ENCODE data around the gene CCNL2.

Gene CCNL2

DNA sequence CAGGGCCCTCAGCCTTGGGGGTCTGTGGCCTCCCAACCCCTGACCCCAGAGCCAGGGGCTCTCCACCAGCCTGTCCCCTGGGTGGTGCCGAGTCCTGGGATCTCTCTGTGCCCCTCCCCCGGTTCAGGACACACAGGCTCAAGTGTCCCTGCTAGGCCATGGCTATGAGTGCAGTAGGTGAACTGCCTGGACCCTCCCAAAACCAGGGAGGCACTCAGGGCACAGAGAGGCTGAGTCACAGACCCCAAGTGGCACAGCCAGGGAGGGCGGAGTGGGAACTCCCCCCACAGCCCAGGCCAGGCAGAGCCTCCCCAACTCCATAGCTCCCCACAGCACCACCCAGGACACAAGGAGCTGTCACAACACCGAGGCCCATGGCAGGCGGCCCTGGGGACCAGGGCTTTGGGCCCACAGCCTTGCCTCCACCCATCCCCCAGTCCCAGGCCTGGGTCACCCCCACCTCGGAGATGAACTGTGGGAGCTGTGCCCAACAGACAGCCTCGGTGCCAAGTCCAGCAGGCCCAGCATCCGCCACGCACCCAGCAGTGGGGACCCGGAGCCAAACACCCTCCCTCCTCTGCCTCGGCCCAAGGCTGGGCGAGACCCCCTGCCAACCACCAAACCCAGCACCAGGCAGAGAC lies 53.2 kb downstream of the CCNL2 start:
- no peak overlapping the region for H3K9ac ChIP-seq (ENCODE audit: low read depth, low read length)

DNA sequence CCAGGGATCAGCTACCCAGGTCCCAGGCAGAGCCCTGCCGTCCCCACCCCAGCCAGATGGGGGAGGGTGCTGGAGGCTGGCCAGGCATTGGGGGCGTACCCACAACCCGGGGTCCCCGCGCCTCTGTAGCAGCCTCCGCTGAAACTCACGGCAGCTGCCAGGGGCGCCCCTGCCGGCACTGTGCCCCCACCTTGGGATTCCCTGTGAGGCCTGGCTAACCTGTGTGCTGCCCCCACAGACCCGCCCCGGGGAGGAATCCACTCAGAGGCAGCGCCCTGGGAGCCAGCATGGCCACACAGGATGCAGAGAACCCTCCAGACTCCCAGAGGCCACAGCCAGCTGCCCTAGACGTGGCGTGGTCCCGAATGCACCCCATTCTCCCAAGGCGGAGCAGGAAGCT lies 53.8 kb downstream of the CCNL2 start:
- no peak overlapping the region for H3K27ac ChIP-seq (ENCODE audit: low read length)

More for the DNA sequence above, 53.2 kb downstream of the CCNL2 start:
- no peak overlapping the region for H3K4me3 ChIP-seq (ENCODE audit: low read length)
- H3K9me3 ChIP-seq (ENCODE audit: insufficient read depth, low read depth, low read length) = no peaks in the 10 kb centered on the region
- H3K27me3 ChIP-seq (ENCODE audit: insufficient read depth, low read length) = no peaks in the 10 kb centered on the region
- no peaks in the 10 kb centered on the region; the same call in 1 of the 2 replicates for H3K4me1 ChIP-seq (ENCODE audit: insufficient read depth, low read length)
- no peak overlapping the region for H3K27ac ChIP-seq (ENCODE audit: low read length)
- peaks cover 5% of the 10 kb centered on the region for H3K36me3 ChIP-seq (ENCODE audit: insufficient read depth, low read depth, low read length)

DNA sequence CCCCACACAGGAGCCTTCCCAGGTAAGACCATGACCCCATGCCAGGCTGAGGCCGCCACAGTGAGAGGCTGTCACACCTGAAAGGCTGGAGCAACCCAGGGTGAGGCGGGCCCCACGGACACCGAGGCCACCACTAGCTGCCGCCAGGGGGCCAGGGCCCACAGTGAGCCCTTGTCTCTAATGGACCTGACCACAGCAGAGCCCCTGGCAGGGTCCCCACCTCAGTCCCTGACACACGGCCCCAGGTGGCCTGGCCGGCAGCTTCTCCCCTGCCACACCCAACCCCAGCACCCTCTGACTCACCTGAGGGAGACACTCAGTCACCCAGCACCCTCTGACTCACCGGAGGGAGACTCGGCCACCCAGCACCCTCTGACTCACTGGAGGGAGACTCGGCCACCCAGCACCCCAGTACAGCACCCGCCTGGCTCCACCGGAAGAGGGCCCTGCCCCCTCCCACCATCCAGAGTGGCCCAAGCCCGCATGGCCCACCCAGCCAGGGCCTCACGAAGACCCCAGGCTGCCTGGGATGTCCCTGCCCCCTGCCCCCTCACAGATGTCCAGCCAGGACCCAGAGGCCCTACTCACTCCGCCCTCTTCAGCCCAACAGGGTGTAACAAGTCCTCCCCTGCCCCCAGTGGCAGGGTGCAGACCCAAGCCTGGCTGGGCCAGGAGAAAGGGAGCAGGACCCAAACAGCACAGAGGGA lies 54.3 kb downstream of the CCNL2 start:
- Histone ChIP-seq H3K9me3 (ENCODE audit: insufficient read depth, low read depth, low read length) (no peaks in the 10 kb centered on the region), H3K36me3 (ENCODE audit: insufficient read depth, low read depth, low read length) (peaks cover 14% of the 10 kb centered on the region), H3K27me3 (ENCODE audit: insufficient read depth, low read length) (no peaks in the 10 kb centered on the region), H3K27ac (ENCODE audit: low read length) (no peak overlapping the region), H3K4me3 (ENCODE audit: low read length) (no peak overlapping the region), H3K9ac (ENCODE audit: low read depth, low read length) (no peak overlapping the region), H3K4me1 (ENCODE audit: insufficient read depth, low read length) (no peaks in the 10 kb centered on the region; the same call in 1 of the 2 replicates)

More for the DNA sequence above, 53.8 kb downstream of the CCNL2 start:
- Histone ChIP-seq H3K4me3 (ENCODE audit: low read length) (no peak overlapping the region), H3K27me3 (ENCODE audit: insufficient read depth, low read length) (no peaks in the 10 kb centered on the region), H3K9ac (ENCODE audit: low read depth, low read length) (no peak overlapping the region), H3K4me1 (ENCODE audit: insufficient read depth, low read length) (no peaks in the 10 kb centered on the region; the same call in 1 of the 2 replicates), H3K9me3 (ENCODE audit: insufficient read depth, low read depth, low read length) (no peaks in the 10 kb centered on the region), H3K36me3 (ENCODE audit: insufficient read depth, low read depth, low read length) (peaks cover 11% of the 10 kb centered on the region)

DNA sequence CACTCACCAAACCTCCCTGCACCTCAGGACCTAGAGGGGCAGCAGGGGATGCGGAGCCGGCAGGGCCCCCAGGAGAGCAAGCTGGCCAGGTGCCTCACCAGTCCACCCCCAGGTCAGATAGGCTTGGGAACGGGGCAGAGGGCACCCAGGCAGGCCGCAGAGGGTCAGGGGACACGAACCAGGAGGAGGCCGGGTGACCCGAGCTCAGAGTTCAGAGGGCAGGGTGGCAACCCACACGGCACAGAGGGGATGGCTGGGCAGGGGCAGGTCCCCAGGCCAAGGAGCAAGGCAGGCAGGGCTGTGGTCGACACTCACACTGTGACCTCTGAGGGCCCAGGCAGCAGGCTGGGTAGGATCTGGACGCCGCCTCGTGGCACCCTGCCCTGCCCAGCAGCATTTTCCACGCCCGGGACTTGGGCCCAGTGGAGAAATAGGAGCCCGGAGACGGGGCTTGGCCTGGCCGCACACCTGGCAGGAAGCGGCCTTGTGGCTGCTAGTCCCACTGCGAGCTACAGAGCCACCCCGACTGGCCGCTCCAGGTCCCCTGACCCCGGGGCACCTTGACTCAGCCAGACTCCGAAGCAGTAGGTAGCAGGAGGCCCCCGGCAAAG lies 55.2 kb downstream of the CCNL2 start:
- Histone ChIP-seq H3K9ac (ENCODE audit: low read depth, low read length) (no peak overlapping the region), H3K4me3 (ENCODE audit: low read length) (no peak overlapping the region), H3K9me3 (ENCODE audit: insufficient read depth, low read depth, low read length) (no peaks in the 10 kb centered on the region), H3K36me3 (ENCODE audit: insufficient read depth, low read depth, low read length) (peaks cover 14% of the 10 kb centered on the region), H3K27ac (ENCODE audit: low read length) (no peak overlapping the region), H3K27me3 (ENCODE audit: insufficient read depth, low read length) (no peaks in the 10 kb centered on the region), H3K4me1 (ENCODE audit: insufficient read depth, low read length) (no peaks in the 10 kb centered on the region; the same call in 1 of the 2 replicates)

DNA sequence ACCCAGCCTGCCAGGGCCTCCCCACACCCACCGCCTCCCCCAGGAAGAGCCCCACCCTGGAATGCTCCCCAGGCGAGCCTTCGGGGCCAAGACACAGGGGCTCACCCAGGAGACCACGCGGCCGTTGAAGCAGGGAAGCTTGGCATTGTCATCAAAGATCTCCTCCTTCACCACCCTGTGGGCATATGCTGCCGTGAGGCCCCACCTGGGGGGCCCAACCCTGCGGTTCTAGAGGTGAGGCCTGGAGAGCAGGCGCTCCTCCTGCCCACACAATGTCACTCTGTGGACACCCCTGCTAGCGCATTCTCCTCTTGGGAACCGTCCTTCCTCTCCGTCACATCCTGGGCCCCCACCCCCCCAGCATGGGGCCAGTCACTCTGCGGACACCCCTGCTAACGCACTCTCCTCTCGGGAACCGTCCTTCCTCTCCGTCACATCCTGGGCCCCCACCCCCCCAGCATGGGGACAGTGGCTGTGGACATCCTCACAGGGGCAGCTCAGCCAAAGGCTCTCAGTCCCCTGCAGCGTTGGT lies 56.5 kb downstream of the CCNL2 start:
- Histone ChIP-seq H3K4me1 (ENCODE audit: insufficient read depth, low read length) (no peaks in the 10 kb centered on the region; the same call in 1 of the 2 replicates), H3K9me3 (ENCODE audit: insufficient read depth, low read depth, low read length) (no peaks in the 10 kb centered on the region)

DNA sequence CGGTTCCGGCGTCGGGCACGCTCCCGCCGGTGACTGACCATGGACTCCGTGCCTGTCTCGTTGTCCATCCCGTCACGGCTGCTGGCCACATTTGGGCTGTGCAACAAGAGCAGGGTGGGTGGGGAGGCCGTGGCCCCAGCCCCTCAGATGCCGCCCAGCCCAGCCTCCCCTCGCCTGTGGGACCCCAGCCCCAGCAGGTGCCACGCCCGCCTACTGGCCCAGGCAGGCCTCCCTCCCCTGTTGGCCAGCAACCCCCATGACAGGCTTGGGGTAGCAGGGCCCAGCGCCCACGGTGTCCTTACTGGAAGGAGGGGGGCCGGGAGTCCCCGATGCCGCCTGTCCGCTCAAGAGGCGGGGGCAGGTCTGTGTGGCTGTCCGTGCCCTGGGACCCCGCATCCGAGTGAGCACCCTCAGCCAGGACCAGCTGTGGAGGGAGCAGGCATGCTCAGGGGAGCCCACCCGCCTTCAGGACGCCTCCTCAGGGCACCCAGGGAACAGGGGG lies 57.0 kb downstream of the CCNL2 start:
- no peak overlapping the region for H3K4me3 ChIP-seq (ENCODE audit: low read length)
- no peak overlapping the region for H3K27ac ChIP-seq (ENCODE audit: low read length)
- H3K36me3 ChIP-seq (ENCODE audit: insufficient read depth, low read depth, low read length) = peaks cover 19% of the 10 kb centered on the region
- no peak overlapping the region for H3K9ac ChIP-seq (ENCODE audit: low read depth, low read length)
- no peaks in the 10 kb centered on the region for H3K9me3 ChIP-seq (ENCODE audit: insufficient read depth, low read depth, low read length)
- no peaks in the 10 kb centered on the region for H3K27me3 ChIP-seq (ENCODE audit: insufficient read depth, low read length)
- H3K4me1 ChIP-seq (ENCODE audit: insufficient read depth, low read length) = no peaks in the 10 kb centered on the region

More for the DNA sequence above, 56.5 kb downstream of the CCNL2 start:
- no peaks in the 10 kb centered on the region for H3K27me3 ChIP-seq (ENCODE audit: insufficient read depth, low read length)
- H3K4me3 ChIP-seq (ENCODE audit: low read length) = no peak overlapping the region
- no peak overlapping the region for H3K27ac ChIP-seq (ENCODE audit: low read length)
- peaks cover 14% of the 10 kb centered on the region for H3K36me3 ChIP-seq (ENCODE audit: insufficient read depth, low read depth, low read length)
- no peak overlapping the region for H3K9ac ChIP-seq (ENCODE audit: low read depth, low read length)

DNA sequence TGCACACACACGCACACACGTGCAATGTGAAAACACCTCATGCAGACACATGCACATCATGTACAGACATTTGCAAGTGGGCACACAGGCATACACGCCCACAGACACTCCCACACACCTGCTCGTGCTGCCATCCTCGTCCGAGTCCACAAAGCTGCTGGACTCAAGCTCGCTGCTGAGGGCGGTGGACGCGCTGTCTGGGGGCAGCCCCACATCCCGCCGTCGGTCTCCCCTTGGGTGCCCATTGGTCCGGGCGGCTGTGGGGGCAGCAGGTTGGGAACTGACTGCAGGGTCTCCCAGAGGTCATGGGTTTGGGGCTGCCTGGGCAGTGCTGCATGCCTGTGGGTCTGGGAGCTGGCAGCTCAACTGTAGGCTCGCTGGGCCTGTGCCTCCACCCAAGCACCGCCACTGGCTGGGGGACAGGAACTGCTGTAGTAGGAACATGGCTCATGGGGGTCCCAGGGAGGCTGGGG lies 57.5 kb downstream of the CCNL2 start:
- Histone ChIP-seq H3K4me1 (ENCODE audit: insufficient read depth, low read length) (no peaks in the 10 kb centered on the region), H3K4me3 (ENCODE audit: low read length) (no peak overlapping the region), H3K27ac (ENCODE audit: low read length) (no peak overlapping the region), H3K27me3 (ENCODE audit: insufficient read depth, low read length) (no peaks in the 10 kb centered on the region), H3K9me3 (ENCODE audit: insufficient read depth, low read depth, low read length) (no peaks in the 10 kb centered on the region), H3K9ac (ENCODE audit: low read depth, low read length) (no peak overlapping the region), H3K36me3 (ENCODE audit: insufficient read depth, low read depth, low read length) (peaks cover 20% of the 10 kb centered on the region)

DNA sequence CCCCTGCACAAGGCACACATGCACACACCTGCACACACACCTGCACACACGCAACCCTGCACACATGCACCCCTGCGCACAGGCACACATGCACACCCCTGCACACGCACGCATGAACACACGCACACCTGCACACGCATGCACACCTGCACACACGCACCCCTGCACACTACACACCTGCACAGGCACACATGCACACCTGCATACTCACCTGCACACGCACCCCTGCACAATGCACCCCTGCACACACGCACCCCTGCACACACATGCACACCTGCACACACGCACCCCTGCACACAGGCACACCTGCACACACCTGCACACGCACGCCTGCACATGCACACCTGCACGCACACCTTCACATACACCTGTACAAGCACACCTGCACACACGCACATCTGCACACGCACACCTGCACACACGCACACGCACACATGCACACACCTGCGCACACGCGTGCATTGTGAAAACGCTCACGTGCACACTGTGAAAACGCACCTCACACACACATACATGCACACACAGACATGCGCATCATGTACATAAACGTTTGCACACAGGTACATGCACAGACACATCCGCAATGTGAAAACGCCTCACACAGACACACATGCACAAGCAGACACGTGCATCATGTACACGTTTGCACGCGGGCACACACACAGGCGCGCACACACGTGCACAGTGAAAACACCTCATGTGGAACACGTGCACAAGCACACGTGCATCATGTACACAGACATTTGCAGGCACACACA lies 58.2 kb downstream of the CCNL2 start:
- Histone ChIP-seq H3K9me3 (ENCODE audit: insufficient read depth, low read depth, low read length) (no peaks in the 10 kb centered on the region), H3K27ac (ENCODE audit: low read length) (no peak overlapping the region), H3K9ac (ENCODE audit: low read depth, low read length) (no peak overlapping the region), H3K36me3 (ENCODE audit: insufficient read depth, low read depth, low read length) (peaks cover 20% of the 10 kb centered on the region), H3K4me3 (ENCODE audit: low read length) (no peak overlapping the region), H3K27me3 (ENCODE audit: insufficient read depth, low read length) (no peaks in the 10 kb centered on the region), H3K4me1 (ENCODE audit: insufficient read depth, low read length) (no peaks in the 10 kb centered on the region)

DNA sequence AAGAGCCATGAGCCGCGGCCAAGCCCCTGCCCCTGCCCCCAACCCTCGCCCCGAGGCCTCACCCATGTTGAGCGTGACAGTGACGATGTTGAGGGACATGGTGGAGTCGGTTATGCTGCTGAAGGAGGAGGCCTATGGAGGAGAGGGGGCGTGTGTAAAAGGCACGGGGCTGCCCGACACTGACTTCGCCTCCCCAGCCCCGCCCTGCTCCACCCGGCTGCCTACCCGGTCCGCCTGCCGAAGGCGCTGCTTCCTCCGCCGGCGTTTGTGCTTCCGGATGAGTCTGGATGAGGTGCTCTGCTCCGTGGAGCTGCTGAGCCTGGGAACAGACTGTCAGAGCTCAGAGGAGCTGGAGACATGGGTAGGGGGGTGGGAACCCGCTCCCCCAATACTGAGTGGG lies 59.0 kb downstream of the CCNL2 start:
- no peak overlapping the region for H3K9ac ChIP-seq (ENCODE audit: low read depth, low read length)
- no peaks in the 10 kb centered on the region for H3K4me1 ChIP-seq (ENCODE audit: insufficient read depth, low read length)
- H3K4me3 ChIP-seq (ENCODE audit: low read length) = no peak overlapping the region
- no peak overlapping the region for H3K27ac ChIP-seq (ENCODE audit: low read length)
- H3K9me3 ChIP-seq (ENCODE audit: insufficient read depth, low read depth, low read length) = no peaks in the 10 kb centered on the region
- H3K36me3 ChIP-seq (ENCODE audit: insufficient read depth, low read depth, low read length) = peaks cover 20% of the 10 kb centered on the region
- no peaks in the 10 kb centered on the region for H3K27me3 ChIP-seq (ENCODE audit: insufficient read depth, low read length)

DNA sequence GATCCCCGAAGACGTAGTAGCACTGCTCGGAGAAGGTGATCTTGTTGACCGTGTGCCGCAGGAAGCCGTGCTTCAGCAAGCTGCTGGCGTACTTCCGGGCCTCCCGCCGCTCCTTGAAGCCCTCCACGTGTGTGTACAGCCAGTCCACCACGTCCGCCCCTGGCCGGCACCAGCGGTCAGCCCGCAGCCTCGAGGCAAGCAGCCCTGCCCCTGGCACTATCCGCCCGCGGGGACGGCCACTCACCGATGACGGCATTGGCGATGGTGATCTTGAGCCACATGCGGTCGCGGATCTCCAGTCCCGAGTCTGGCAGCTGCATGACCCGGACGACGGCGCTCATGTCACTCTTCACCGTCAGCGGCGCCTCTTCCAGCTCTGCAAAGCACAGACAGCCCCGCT lies 60.9 kb downstream of the CCNL2 start:
- H3K27me3 ChIP-seq (ENCODE audit: insufficient read depth, low read length) = no peaks in the 10 kb centered on the region
- no peaks in the 10 kb centered on the region for H3K4me1 ChIP-seq (ENCODE audit: insufficient read depth, low read length)
- no peak overlapping the region for H3K27ac ChIP-seq (ENCODE audit: low read length)
- peaks cover 20% of the 10 kb centered on the region for H3K36me3 ChIP-seq (ENCODE audit: insufficient read depth, low read depth, low read length)
- no peaks in the 10 kb centered on the region for H3K9me3 ChIP-seq (ENCODE audit: insufficient read depth, low read depth, low read length)
- H3K4me3 ChIP-seq (ENCODE audit: low read length) = no peak overlapping the region
- H3K9ac ChIP-seq (ENCODE audit: low read depth, low read length) = no peak overlapping the region

DNA sequence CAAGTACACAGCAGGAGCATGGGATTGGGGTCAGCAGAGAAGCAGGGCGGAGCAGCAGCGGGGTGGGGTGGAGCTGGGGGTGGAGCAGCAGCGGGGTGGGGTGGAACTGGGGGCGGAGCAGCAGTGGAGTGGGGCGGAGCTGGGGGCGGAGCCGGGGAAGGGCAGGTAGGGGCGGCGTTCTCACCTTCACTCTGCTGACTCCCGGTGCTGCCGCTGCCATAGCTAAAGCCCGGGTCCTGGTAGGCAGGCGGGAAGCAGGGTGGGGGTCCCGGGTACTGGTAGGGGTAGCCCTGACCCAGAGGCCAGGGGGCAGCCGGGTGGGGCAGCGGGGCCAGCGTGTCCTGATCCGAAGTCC lies 61.4 kb downstream of the CCNL2 start:
- no peak overlapping the region for H3K4me3 ChIP-seq (ENCODE audit: low read length)
- no peaks in the 10 kb centered on the region for H3K4me1 ChIP-seq (ENCODE audit: insufficient read depth, low read length)
- no peak overlapping the region for H3K27ac ChIP-seq (ENCODE audit: low read length)
- no peak overlapping the region for H3K9ac ChIP-seq (ENCODE audit: low read depth, low read length)
- no peaks in the 10 kb centered on the region for H3K27me3 ChIP-seq (ENCODE audit: insufficient read depth, low read length)
- peaks cover 20% of the 10 kb centered on the region for H3K36me3 ChIP-seq (ENCODE audit: insufficient read depth, low read depth, low read length)
- no peaks in the 10 kb centered on the region for H3K9me3 ChIP-seq (ENCODE audit: insufficient read depth, low read depth, low read length)
